T-helper 2 cell (primary cell): ENCODE results near the gene SF3B4.

ENCODE experiments used
- DNase-seq, 5 experiments: peaks; one replicate each; pipeline versions ENCODE4 v3.0.0 to v3.0.0-alpha.2; 2012 to 2022

Gene SF3B4

GRCh38 chr1:149932474-149932873 lies 4.9 kb upstream of the SF3B4 start:
- no peak for DNase-seq

DNA sequence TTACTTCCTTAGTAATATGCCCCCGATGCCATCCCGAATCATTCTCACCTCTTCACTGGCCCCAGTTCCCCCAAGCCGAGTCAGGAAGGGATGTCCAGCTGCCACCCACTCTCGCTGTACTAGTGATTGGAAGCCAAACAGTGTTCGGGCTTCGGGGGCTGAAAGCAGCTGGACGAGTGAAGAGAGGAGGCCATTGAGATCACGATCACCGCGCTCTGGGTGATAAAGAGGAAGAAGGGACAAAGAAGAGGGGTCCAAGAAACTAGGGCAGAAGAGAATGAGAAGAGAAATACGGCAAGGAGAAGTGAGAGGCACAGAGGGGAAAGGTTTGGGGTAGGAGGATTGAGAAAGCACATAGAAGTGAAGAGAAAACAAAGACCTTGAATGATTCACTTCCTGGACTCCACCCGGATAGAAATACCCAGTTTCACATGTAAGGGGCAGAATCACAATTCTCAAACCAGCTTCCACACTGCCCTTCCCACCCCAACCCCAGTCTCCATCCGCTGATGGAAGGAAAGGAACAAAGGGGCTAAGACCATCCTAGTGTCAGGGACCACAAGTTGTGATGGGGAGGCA lies 3.7 kb upstream of the SF3B4 start:
- DNase-seq = no peak

GRCh38 chr1:149929856-149930255 lies 2.3 kb upstream of the SF3B4 start:
- no peak for DNase-seq

DNA sequence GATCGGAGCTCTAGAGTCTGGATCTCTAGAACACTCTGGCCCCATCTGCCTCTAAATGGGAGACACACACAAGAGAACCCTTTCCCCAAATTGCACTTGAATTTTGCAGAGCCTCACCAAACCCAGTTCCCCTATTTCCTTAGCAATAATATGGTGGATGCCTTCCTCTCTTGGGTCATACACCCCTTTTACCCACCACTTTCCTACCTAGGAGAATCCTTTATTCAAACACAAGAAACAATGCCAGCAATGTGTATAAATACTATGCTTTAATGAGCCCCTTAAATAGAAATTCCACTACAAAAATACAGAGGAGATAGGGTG lies 760 bp upstream of the SF3B4 start:
- DNase-seq = no peak

DNA sequence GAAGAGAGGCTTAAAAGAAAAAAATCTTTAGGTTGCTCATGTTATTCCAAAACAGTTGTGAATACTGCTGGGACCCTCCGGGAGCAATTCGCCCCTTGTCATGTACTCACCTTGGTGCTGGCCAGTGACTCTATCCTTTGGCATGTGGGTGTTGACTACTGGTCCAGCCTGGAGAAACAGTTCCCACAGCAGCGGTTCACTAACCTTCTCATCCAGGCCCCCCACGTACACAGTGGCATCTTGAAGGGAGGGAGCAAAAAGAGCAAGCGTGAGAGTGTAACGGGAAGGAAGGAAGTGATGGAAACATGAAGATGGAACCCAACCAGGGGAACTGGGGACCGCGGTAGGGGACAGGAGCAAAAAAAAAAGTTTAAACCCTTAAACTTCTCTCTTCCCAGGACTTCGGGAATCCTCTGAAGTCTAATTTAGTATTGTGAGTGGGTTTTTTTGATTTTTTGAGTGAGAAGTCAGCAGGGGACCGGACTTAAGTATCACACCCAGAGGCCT lies 494 bp downstream of the SF3B4 start:
- peak in 1 of 5 experiments; percentile 19 for DNase-seq

GRCh38 chr1:149926296-149926695 lies 1.3 kb downstream of the SF3B4 start:
- no peak for DNase-seq

DNA sequence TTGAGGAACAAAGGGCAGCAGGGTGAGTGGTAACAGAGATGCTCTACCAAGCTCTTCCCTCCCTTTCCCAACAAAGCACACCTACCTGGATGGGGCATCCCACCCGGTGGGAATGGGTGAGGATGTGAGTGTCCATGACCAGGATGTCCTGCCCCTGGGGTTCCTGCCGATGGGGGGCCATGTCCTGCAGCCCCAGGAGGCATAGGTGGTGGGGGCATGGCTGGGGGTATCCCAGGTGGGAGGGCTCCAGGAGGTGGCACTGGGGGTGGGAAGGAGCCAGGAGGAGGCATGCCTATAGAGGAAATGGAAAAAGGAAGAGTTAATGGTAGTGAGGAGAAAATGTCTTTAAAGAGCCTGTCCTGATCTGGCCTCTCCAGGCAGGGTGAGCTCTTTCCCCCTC lies 1.9 kb downstream of the SF3B4 start:
- no peak for DNase-seq

GRCh38 chr1:149925345-149925744 lies 2.3 kb downstream of the SF3B4 start:
- DNase-seq = no peak

GRCh38 chr1:149923626-149924025 lies 4.0 kb downstream of the SF3B4 start:
- DNase-seq = no peak

DNA sequence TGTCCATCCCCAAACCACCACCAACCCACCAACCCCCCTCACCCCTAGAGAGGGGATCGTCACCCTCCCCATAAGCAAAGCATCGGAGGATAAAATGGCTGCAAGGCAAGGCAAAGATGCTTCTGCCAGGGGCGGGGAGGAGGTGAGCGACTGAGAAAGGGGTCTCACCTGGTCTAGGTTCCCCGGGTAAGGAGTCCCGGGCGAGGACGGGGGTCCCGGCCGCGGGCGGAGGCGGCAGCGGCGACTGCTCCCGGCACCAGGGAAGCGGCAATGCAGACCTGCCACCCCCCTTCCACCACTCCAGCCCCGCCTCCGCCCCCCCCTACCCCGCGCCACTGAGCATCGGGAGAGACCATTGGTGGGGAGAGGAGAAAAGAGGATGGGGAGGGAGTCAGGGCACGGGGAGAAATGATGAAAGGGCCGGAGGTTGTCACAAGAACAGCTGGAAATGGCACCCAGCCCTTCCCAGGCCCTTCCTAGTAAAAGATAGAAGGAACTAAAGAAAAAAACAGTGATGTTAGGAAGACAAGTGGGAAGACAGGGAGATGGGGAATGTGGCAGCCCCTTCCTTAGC lies 9.9 kb downstream of the SF3B4 start, which contains the start of gene SV2A:
Gene SV2A, minus strand, starts transcription at position 274 of the 574 bp plus-strand sequence. CDS start 4,004 bp downstream, outside the sequence.
- DNase-seq = peak in 4 of 5 experiments; percentile 13 to 68 (median 36)

DNA sequence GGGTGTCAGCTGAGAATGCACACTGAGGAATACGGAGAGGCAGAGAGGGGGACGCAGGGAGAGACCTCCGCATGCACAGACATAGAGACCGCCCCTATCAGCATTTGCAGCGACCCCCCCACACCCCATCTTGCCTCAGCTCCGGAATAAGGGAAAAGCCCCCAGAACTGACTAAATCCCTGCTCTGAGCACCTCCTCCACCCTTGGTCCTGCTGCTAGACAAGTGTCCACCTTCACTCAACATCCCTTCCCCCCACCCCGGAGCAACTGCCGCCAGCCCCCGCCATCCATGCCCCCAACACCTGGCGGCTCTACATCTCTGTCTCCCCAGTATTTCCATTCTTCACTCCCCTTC lies 10.7 kb downstream of the SF3B4 start:
- DNase-seq = no peak

GRCh38 chr1:149916193-149916897 lies 11.3 kb downstream of the SF3B4 start:
- no peak for DNase-seq

DNA sequence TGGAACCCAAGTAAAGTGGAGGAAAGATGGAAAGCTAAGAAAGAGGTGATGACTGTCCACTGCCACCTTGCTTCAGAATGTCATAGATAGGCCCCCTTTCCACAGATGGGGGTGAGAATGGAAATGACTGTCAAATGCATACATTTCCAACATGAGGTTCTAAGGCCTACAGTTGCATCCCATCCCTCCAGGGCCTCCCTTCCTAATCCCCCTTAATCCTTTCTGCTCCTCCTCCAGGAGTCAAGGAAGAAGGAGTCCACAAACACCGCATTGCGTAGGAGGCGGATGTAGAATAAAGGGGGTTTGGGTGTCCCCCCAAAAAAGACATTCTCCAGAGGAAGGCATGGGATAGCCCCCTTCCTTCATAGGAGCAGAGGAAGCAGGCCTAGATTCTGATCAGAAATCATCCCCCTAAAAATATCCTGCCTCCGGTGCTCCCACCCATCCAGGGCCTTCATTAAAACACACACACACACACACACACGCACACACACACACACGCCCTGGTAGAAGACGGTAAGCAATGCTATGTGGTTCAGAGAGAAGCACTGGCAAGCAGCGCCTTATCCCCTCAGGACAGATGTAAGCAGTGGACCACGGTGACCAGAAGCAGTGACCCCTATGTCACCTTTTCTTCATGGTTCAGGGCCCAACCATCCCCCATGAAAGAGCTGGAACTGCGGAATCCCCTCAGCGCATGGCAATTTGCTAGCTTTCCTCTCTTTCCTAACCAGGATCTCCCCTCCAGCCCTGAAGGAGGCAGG lies 12.0 kb downstream of the SF3B4 start:
- DNase-seq = no peak

DNA sequence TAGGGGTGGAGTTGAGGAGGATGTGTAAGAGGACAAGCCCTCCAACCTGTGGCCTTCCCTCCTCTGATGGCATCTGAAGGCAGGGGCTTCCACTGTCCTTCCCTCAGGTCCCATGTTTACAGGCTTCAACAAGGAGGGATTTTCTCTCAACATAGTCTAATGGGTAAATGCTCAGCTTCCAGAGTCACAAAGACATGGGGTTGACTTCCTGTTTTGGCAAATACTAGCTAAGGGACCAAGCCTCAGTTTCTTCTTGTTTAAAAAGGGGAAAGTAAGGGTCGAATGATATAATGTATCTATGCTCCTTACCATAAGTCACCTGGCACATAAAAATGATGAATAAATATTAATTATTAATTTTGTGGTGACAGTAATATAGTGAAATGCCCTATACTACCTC lies 13.1 kb downstream of the SF3B4 start:
- DNase-seq = no peak

DNA sequence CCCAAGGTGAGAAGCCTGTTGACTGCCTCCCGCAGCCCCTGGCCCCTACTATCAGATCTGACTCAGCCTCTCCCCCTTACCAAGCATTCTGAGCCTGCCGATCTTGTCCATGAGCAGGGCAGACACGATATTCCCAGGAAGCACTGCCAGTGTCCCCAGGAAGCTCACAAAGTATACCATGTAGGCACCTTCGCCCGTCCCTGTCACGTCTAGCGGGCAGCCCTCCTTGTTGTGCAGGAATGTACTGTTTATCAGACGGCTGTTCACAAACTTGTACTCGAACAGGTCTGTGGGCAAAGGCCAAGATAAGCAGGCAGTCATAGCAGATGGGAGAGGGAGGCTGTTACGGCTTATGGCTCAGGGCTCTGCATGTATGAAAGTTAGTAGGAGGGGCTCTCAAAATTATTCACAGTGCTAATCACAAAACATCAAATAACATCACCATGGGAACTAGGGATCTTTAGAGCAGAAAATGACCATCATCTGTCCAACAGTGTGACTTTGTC lies 21.0 kb downstream of the SF3B4 start:
- DNase-seq = no peak

- DNase-seq = no peak
Measured at GRCh38 chr1:149903836-149904491, 23.6 kb downstream of the SF3B4 start.

- DNase-seq = peak; percentile 53 to 89 (median 71)
Measured at GRCh38 chr1:149899460-149900284, 27.9 kb downstream of the SF3B4 start, which contains the start of gene BOLA1. Gene BOLA1, plus strand, starts transcription at chr1:149899568. Its CDS starts 492 bp downstream, at chr1:149900060.

GRCh38 chr1:149896575-149896974 lies 31.0 kb downstream of the SF3B4 start:
- DNase-seq = no peak

DNA sequence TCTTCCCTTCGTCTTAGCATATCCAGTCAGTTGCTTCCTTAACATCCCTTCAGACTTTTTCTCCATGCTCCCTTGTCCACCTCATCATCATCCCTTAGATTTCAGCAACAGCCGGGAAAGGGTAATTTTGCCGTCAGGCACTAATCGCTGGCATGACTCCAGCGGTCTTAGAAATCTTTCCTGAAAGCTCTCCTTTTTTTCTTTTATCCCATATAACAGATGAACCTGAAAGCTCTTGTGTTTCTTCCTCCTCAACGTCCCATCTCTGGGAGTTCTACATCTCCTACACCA lies 38.7 kb downstream of the SF3B4 start:
- no peak for DNase-seq

GRCh38 chr1:149888247-149888998 lies 39.2 kb downstream of the SF3B4 start:
- peak in 4 of 5 experiments; percentile 31 to 95 (median 56) for DNase-seq
